OCI-LY7 (cell line): ENCODE data around the gene PFKFB4.

Experiments used
- EZH2phosphoT487 ChIP-seq: fragments of 200-600 bp; sonication (generic); IDR thresholded peaks from 2 replicates; pipeline ENCODE4 v1.6.1; 2018; ENCODE audit warnings: low read depth, borderline replicate concordance, mild to moderate bottlenecking, mixed run types, antibody characterized with exemption, low read length, moderate library complexity, mixed read lengths
- TF ChIP-seq, protein P1 (sequence below): fragments of 200-600 bp; sonication (generic); conservative IDR thresholded peaks from 2 replicates; pipeline ENCODE4 v1.5.1; 2014; ENCODE audit warnings: mild to moderate bottlenecking, antibody characterized with exemption, low read length, moderate library complexity, mixed read lengths

DNA sequence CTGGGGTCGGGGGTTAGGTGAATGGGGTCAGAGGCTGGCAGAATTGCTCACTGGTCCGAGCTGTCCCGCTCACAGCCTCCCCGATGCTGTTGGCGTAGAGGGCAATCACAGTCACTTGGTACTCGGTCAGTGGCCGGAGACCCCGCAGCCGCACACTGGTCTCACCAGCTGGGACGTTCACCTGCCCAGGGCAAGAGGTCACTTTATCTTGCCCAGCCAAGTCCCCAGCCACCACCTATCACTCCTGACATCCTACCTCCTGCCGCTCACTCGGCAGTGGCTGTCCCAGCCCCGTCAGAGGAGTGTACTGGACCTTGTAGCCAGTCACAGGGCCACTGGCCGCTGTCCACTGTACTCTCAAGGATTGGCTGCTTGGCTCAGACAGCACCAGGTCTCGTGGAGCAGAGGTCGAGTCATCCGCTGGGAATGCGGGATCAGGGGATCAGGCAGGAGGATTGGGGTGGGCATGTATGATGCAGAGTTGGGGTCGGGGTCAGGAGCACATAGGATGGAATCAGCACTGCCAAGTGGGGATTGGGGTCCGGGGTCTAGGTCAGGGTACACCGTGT lies 36.0 kb upstream of the PFKFB4 start:
- TF ChIP-seq, protein P1, sequence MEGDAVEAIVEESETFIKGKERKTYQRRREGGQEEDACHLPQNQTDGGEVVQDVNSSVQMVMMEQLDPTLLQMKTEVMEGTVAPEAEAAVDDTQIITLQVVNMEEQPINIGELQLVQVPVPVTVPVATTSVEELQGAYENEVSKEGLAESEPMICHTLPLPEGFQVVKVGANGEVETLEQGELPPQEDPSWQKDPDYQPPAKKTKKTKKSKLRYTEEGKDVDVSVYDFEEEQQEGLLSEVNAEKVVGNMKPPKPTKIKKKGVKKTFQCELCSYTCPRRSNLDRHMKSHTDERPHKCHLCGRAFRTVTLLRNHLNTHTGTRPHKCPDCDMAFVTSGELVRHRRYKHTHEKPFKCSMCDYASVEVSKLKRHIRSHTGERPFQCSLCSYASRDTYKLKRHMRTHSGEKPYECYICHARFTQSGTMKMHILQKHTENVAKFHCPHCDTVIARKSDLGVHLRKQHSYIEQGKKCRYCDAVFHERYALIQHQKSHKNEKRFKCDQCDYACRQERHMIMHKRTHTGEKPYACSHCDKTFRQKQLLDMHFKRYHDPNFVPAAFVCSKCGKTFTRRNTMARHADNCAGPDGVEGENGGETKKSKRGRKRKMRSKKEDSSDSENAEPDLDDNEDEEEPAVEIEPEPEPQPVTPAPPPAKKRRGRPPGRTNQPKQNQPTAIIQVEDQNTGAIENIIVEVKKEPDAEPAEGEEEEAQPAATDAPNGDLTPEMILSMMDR = no peak
- no peak for TF ChIP-seq EZH2phosphoT487
